Astrocyte (in vitro differentiated cells and primary cell): ENCODE results near the gene METTL27.

Source experiments
- CTCF ChIP-seq: IDR thresholded peaks from 2 replicates; pipeline ENCODE4 v1.5.1; 2011; ENCODE audit warnings: low read depth, mild to moderate bottlenecking, inconsistent platforms, low read length, moderate library complexity; ENCODE audit not compliant: insufficient read depth
- EZH2 ChIP-seq: IDR thresholded peaks from 2 replicates; pipeline ENCODE4 v1.6.1; 2012; ENCODE audit warnings: mild to moderate bottlenecking, low read length, inconsistent platforms; ENCODE audit not compliant: insufficient read depth

GRCh38 chr7:73882047-73882402 is 39.7 kb upstream of the METTL27 start:
- TF ChIP-seq CTCF (no peak), EZH2 (no peak)
